WI38 (cell line): ENCODE data around the gene AQP12B.
"Not testable (repeated sequence)": the region's sequence is repeated elsewhere in the genome, so short reads cannot be mapped to it uniquely, and the experiment has no call there.

Source experiments
- H3K4me3 ChIP-seq: 2 replicates; pipeline ENCODE4 v1.5.1; 2011; ENCODE audit warnings: low read depth, mild to moderate bottlenecking, control low read depth, low read length
- TF ChIP-seq, protein P1 (sequence below): IDR thresholded peaks from 2 replicates; pipeline ENCODE4 v1.5.1; 2012; ENCODE audit warnings: low read depth, mild to moderate bottlenecking, control low read depth, low read length

Gene AQP12B

DNA sequence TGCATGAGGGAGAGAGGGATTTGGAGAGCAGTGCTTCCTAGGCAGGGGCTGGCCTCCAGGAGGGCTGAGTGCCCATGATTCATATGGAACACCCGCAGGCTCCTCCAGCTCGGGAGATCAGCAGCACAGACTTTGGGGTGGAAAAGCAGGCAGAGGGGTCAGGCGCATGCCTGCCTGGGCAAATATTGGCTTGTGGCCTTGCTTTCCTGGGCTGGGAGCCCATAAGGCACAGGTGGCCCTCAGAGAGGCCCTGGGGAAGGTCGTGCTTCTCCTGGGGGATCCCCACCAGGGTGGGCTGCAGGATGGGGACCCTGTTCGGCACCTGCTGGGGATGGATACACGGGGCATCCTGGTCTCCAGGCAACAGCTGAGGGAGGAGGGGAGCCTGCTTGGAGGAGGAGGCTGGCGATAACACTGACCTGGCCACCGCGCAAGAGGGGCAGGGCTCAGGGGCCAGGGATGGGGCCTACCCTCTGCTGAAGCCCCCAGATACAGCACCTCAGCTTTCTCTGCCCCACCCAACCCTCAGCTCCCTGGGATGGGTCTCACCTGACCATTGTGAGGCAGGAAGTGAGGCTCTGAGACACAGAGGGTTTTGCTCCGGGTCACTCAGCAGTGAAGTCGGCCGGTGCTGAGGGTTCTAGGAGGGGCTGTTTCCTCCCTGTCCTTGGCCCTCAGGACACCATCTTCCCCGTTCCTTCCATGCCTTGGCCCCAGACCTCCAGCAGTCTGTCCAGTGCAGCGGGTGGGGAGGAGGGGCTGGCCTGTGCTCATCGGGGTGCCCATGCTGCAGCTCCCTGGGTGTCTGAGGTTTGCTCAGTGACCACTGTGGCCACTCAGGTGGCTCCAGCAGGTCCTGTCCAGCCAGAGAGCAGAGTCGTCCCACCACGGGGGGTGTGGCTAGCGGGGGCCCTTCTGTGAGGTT lies 21.0 kb upstream of the AQP12B start:
- TF ChIP-seq, protein P1, sequence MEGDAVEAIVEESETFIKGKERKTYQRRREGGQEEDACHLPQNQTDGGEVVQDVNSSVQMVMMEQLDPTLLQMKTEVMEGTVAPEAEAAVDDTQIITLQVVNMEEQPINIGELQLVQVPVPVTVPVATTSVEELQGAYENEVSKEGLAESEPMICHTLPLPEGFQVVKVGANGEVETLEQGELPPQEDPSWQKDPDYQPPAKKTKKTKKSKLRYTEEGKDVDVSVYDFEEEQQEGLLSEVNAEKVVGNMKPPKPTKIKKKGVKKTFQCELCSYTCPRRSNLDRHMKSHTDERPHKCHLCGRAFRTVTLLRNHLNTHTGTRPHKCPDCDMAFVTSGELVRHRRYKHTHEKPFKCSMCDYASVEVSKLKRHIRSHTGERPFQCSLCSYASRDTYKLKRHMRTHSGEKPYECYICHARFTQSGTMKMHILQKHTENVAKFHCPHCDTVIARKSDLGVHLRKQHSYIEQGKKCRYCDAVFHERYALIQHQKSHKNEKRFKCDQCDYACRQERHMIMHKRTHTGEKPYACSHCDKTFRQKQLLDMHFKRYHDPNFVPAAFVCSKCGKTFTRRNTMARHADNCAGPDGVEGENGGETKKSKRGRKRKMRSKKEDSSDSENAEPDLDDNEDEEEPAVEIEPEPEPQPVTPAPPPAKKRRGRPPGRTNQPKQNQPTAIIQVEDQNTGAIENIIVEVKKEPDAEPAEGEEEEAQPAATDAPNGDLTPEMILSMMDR = no peak
- no peak overlapping the region for H3K4me3 ChIP-seq

DNA sequence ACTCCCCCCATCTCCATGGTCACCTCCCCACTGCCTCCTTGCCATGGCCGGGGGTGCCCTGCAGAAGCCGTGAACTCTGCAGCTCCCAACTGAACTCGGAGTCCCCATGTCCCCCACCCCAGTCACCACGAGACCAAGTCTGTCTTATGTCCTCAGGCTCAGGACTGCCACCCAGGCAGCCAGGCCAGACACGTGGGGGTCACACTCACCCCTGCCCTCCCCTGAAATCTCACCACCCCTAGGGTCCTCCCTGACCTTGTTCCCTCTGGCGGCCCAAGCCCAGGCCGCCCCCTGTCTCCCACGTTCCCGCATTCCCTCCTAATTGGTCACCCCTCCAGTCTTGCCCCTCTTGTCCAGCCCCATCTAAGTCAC lies 19.9 kb upstream of the AQP12B start:
- no peak overlapping the region for H3K4me3 ChIP-seq
- TF ChIP-seq, protein P1 = no peak

DNA sequence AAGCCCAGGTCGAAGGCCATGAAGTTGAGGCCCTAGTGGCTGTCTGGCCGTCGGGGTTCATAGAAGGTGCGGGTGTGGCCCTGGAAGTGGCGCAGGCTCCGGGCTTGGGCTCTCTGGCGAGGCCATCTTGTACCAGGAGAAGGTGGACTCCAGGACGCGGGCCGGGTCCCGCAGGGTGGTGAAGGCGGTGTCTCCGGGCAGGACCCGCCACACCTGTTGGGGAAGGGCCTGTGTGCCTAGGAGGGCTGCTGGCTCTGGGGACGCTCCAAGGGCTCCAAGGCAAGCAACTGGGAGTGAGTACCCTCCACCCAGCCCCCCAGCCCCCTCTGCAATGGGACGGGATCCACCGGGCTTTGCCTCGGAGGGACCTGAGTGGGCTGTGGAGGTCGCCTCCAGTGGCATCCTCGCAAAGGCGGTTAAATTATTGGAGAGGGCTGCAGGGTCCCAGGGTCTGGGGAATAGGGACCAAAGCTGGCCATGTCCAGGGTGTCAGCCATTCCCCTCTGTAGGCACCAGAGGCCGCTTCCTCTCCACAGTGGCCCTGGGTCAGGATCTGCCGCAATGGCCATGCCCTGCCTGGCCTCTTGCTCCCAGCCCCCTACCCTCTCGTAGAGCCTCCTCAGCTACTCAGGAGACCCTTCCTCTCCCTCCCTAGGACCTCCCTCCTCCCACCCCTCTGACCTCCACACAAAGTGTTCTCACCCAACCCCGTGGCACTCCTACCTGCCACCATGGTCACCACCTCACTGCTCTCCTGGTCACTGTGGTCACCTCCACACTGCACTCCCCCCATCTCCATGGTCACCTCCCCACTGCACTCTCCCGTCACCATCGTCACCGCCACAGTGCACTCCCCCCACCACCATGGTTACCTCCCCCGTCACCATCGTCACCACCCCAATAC lies 19.3 kb upstream of the AQP12B start:
- TF ChIP-seq, protein P1 = no peak
- no peak overlapping the region for H3K4me3 ChIP-seq

DNA sequence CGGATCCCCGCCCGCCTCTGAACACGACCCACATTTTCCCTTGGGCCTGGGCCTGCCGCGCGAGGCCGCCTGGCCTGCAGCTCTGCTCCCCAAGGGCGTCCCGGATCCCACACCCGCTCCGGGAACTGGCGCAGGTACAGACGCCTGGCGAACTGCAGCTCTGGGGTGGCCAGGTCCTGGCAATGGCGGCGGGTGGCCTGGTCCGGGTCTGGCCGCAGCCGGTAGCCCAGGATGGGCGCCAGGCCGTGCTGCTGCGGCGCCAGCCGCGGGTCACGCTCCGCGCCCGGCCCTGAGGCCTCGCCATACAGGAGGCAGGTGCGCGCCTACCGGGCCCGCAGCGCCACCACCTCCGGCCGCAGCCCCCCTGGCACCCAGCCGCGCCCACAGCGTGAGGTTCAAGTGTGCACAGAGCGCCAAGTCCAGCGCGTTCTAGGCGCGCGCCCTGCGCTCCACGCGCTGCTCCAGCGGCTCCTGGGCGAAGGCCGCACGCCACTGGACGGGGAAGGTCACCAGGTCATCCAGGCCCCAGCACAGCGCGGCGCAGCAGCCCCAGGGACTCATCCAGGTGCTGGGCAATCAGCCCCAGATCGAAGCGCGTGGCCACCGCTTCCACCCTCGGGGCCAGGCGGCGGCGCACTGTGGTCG lies 18.5 kb upstream of the AQP12B start:
- TF ChIP-seq, protein P1 = no peak
- H3K4me3 ChIP-seq = no peak overlapping the region

DNA sequence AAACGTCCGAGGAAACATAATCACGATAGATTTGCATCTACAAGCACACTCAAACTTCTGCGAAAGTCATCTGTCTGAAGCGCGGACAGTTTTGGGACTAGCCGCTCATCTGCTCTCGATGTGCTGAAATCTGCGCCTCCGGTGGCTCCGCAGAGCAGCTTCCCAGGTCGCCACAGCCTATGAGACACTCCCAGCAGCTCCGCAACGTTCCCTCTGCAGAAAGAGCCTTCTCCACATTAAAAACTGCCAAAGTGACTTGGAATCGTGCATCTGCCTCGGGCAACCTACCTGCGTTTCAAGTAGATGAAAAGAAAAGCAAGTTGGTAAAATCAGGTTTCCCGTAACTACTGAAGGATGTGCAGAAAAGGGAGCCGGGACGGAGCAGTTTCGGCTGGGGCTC lies 17.9 kb upstream of the AQP12B start:
- not testable (repeated sequence) for H3K4me3 ChIP-seq

DNA sequence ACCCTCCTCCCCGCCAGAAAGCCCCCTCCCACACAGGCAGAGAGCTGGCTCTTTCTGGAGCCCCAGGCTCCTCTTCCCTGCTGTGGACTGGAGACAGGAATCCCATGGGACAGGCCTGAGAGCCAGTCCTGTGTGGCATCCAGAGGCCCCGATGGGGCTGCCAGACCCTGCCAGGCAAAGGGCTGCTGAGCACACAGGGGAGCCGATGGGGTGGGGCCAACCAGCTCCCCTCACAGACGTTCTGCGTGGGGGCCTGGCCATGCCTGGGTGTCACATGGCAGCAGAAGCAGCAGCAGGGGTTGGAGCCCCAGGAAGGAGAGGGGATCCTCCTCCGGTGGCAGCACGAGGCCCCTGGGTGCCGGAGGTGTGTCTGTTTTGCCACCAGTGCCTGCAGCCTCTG lies 17.1 kb upstream of the AQP12B start:
- H3K4me3 ChIP-seq = not testable (repeated sequence)

DNA sequence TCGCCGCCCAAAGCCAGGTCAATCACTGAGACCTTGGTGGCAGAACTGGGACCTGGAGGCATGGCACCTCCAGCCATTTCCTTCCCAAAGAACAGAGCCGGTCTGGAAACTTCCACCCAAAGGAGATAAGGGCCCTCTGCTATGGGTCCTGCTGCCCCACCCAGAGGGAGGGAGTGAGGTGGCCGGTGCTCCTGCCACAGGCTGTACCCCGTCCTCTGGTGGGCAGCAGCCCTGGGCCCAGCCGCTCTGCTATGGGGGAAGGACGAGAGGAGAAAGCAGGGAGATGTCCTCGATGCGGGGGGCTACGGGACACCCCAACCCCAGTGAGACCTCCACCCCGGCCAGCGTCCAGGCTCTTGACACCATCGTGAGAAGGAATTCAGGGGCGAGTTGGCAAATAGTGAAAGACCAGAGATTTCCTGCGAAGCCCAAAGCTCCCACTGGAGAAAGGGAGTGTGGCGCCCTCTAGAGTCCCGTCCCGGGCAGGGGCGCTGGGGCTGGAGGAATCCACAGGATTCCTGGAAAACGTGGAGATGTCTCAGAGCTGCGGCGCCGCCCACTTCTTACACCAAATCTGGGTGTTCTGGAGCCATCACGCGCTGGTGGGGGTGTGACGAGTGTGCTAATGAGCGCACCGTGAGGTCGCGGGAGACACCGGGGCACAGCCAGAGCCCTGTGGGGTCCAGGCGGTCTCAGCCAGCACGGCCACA lies 16.3 kb upstream of the AQP12B start:
- H3K4me3 ChIP-seq = not testable (repeated sequence)

DNA sequence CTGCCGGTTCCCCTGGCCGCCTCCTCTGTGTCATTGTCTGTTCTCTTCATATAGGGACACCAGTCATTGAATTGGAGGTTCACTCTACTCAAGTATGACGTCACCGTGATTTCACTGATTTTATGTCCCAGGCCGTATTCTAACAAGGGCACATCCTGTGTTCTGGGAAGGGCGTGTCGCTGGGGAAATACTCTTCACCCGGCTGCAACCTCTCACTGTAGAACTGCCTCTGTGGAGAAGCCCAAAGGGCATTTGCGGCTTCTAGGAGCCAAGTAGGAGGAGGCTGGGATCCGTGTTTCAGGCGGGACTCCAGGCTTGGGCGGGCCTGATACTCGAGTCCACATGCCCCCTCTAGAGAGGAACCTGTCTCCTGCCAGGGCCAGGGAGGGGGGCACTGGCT lies 13.8 kb upstream of the AQP12B start:
- H3K4me3 ChIP-seq = not testable (repeated sequence)

DNA sequence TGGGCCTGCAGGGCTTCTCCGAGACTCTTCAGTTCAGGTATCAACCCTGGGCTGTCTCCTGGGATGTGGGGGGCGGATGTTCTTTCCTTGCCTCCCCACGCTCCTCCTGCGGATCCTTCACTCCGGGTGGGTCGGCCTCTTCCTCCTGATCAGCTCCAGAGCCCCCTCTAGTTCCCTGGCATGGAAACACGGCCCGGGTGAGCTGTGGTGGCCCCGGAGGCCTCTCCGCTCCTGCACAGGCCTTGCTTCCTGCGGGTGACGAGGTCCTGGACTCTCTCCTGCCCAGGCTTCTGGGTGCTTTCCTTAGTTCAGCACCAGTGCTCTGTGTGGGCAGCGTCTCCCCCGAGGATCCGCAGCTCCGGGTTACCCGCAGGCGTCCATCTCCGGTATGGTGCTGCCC lies 12.9 kb upstream of the AQP12B start:
- not testable (repeated sequence) for H3K4me3 ChIP-seq

DNA sequence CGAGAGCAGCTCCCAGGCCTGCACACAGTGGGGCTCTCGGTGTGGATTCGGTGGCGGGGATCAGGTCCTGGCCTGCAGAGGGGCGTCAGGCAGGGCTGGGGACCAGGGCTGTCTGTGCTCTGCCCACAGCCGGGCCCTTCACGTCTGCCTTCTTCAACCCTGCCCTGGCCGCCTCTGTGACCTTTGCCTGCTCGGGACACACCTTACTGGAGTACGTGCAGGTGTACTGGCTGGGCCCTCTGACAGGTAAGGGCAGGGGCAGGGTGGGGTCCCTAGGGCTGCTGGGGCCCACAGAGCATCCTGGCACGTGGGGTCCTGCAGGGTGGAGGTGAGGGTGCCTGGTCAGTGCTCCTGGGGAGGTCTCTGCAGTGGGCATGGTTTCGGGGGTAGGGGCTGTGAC lies 11.6 kb upstream of the AQP12B start:
- not testable (repeated sequence) for H3K4me3 ChIP-seq

DNA sequence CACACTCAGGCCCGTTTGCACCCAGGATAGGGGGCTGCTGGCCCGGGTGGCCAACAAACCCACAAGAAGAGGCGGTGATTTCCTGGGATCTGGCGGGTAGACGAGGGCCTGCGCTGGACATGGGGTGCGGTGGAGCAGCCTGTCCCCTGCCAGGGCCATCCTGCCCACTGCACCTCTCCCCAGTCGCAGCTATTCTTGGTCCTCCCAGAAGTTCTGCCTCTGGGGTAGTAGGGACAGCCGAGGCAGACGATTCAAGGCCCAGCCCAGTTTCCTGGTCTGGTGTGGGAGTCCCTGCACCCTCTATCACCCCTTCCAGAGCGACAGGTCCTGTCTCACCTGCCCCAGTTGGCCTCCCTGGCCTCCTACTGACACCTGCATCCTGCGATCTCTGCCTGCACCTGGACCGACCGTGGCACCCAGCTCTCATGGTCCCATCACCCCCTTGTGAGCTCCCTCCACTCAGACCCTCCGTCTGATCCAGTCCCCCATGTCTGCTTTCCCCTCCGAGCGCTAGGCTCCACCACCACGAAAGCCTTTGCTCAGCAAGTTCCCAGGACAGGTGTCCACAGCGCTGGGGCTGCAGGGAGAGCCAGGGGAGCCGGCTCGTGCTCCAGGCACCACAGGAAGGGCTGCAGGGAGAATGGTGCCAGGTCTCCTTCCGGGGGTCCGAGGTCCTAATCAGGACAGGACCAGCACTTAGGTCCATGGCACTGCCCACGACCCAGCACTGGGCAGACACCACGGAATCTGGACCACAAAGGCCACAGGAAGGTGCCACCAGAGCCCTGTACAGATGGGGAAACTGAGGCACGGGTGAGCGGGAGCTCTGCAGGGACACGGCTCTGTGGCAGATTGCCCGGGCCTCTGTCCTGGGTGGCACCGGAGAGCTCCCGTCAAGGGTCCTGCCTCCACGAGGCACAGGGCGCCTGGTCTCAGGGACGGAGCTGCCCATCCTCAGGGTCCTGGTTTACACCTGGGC lies 10.2 kb upstream of the AQP12B start:
- not testable (repeated sequence) for H3K4me3 ChIP-seq

DNA sequence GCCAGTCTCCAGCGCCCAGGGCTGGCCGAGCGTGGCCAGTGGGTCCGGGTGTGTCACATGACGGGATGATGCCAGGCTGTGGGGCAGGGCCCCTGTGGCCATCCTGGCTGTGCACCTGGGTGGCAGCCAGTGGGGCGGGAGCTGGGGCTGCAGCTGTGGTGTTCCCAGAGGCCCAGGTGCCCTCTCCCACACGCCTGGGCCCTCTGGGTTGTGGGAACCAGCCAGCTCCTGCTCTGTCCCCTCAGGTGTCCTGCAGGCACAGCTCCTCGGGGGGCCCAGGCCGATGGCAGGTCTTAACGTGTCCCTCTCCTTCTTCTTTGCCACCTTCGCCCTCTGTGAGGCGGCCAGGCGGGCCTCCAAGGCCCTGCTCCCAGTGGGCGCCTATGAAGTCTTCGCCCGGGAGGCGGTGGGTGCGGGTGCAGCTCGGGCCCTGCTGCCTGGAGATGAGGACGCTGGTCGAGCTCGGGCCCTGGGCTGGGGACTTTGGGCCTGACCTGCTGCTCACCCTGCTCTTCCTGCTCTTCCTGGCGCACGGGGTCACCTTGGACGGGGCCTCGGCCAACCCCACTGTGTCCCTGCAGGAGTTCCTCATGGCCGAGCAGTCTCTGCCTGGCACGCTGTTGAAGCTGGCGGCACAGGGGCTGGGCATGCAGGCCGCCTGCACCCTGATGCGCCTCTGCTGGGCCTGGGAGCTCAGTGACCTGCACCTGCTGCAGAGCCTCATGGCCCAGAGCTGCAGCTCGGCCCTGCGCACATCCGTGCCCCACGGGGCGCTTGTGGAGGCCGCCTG lies 9.1 kb upstream of the AQP12B start, which contains the start of gene AQP12A:
TSS of gene AQP12A (plus strand) at position 236 of the 790 bp plus-strand sequence. CDS start at position 284, 48 bp downstream.
- not testable (repeated sequence) for H3K4me3 ChIP-seq
